C4-2B (cell line): ENCODE data around the gene SLC4A4.

Source experiments
- ZFX ChIP-seq: fragments of 450-650 bp; IDR thresholded peaks from 2 replicates; pipeline ENCODE4 v1.6.1; 2017
- TF ChIP-seq, protein P1 (sequence below): fragments of 450-650 bp; conservative IDR thresholded peaks from 2 replicates; pipeline ENCODE4 v1.5.1; 2017; ENCODE audit warnings: mild to moderate bottlenecking

- TF ChIP-seq, protein P1, sequence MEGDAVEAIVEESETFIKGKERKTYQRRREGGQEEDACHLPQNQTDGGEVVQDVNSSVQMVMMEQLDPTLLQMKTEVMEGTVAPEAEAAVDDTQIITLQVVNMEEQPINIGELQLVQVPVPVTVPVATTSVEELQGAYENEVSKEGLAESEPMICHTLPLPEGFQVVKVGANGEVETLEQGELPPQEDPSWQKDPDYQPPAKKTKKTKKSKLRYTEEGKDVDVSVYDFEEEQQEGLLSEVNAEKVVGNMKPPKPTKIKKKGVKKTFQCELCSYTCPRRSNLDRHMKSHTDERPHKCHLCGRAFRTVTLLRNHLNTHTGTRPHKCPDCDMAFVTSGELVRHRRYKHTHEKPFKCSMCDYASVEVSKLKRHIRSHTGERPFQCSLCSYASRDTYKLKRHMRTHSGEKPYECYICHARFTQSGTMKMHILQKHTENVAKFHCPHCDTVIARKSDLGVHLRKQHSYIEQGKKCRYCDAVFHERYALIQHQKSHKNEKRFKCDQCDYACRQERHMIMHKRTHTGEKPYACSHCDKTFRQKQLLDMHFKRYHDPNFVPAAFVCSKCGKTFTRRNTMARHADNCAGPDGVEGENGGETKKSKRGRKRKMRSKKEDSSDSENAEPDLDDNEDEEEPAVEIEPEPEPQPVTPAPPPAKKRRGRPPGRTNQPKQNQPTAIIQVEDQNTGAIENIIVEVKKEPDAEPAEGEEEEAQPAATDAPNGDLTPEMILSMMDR, result no peak
- no peak for TF ChIP-seq ZFX
These were observed 128.0 kb downstream of the SLC4A4 start for GRCh38 chr4:71466775-71467174.
